GM04503 (cell line): ENCODE data around the gene MDK.

Source experiments
- DNase-seq: peaks from one replicate; pipeline ENCODE4 v3.0.0-alpha.2; 2012; ENCODE audit warnings: low read depth

The MDK gene

DNA sequence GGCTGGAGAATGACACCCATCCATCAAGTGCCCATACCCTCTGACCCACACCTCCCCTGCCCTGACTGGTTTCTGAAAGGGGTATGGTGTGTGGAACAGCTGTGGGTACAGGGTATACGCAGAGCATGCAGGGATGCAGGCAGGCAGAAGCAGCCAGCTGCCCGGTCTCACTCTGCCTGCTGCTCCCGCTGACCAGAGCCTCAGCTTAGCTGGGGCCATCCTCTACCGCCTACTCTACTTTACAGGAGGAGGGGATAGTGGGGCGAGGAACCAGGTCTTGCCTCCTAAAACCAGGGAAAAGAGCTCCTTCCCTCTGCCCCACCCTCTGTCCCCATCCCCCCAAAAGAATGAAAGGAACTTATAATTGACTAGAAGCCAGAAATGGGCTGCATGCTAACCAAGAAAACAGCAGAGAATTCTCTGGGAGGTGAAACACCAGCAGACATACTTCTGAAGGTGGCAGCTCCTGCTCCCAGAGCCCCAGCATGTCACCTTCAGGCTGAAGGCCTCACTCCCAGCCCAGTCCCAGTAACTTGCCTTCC lies 23.1 kb downstream of the MDK start:
- no peak for DNase-seq

- no peak for DNase-seq
These were observed 26.2 kb downstream of the MDK start for GRCh38 chr11:46407635-46408034.

DNA sequence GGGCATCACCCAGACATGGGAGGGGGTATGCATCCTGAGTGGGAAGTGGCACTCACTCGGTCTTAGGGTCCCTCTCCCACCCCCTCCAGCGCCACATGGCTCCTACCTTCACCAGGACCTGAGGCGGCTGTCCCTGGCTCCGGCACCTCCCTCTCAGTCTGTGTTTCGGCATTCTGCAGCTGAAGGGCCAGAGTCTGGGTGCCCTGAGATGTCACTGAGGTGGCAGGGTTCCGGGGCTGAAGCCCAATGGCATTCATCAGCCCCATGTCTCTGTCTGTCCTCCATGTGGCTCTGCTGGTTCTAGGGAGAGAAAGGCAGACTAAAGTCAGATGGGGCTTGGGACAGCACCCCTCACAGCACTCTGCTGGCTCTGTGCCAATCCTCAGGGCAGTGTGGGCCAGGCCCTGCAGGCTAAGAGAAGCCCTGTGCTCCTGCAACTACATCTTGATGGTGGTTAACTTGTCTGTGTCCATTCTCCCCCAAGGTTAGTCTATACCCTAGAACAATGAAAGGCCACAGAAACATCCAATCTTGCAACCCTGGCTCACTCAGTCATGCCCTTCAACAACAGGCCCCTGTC lies 27.0 kb downstream of the MDK start:
- no peak for DNase-seq

- no peak for DNase-seq
These were observed 28.6 kb downstream of the MDK start for GRCh38 chr11:46410021-46410420.

GRCh38 chr11:46413760-46414465 lies 32.4 kb downstream of the MDK start:
- DNase-seq = no peak

DNA sequence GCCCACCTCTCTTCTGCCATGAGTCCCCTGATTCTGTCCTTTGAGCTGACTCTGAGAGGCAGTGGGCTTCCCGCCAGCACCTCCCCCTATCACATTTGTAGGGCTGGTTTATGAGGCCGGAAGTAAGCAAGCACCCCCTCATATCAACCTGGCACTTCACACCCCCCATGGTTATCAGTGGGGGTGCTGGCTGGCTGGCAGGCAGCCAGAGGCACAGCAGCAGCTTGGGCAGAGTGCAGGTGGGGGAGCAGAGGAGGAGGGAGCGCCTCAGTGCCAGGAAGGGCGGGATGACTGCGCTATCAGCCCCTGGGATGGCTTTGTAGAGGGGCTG lies 33.0 kb downstream of the MDK start:
- no peak for DNase-seq

DNA sequence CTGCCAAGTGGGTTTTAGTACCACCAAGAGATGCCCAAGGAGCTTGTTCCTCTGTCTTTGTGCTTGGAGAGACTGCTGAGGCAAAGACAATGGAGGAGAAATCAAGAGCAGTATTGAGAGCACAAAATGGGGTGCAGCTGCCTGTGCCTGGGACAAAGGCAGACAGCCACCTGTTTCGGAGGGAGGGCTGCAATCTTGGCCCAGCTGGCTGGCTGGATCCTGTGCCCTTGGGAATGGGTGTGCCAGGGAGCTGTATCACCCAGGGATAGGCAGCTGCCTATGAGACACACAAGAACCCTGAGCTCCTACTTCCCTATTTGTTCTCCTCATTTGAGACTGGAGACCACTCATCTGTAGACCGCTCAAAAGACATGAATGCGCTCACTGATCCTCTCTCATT lies 33.4 kb downstream of the MDK start:
- no peak for DNase-seq

- no peak for DNase-seq
These were observed 36.2 kb downstream of the MDK start for GRCh38 chr11:46417711-46418110.

GRCh38 chr11:46418751-46419150 lies 37.3 kb downstream of the MDK start:
- DNase-seq = no peak

GRCh38 chr11:46420513-46420912 lies 39.0 kb downstream of the MDK start:
- DNase-seq = no peak

- no peak for DNase-seq
These were observed 39.9 kb downstream of the MDK start for GRCh38 chr11:46421257-46421880.

DNA sequence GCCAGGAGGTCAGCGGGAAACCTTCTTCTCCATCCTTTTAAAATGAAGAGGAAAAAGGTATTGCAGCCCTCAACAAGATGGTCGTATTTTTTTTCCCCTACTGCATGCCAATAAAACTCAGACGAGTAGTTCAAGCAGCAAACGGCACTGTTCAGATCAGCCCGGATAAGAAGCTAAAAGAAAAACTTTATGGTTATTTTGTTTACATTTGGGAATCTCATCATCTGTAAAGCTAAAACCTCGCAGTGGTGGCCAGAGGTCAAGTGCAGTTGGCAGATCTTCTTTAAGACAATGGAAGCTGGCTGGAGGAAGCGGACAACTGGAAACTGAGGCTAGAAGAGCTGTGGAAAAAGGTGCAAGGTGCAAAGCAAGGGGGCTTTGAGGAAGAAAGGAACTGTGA lies 41.1 kb downstream of the MDK start:
- no peak for DNase-seq

DNA sequence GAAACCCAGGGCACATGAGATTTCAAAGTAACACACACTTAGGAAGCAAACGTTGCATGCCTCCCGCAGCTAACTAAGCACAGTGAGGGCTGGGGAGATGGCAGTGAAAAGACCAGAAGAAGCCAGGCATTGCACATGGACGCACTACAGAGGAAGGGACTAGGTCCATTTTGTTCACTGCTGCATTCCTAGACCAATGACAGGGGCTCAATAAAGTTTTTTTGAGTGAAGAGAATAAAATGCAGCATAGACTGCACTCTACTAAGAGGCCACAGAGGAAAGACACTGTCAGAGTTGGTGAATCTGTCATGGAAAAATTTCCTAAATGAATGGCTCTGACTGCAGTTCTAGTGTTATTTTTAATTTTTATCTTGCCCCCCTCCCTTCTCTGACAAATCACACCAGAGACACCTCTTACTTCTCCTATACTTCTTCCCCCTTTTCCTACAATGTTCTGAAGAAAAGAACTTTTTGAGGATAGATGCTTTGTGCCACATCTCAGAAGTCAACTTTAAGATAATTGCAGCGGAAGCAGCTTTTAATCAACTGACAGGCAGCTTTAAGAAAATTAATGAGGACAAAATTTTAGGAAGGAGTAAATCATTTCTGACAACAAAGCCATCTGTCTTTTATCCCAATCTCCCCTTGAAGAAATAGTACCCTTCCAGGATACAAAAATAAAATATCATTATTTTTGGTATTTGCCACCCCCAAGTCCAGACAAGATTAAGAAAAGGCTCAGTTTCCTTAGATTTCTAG lies 44.9 kb downstream of the MDK start:
- DNase-seq = no peak

DNA sequence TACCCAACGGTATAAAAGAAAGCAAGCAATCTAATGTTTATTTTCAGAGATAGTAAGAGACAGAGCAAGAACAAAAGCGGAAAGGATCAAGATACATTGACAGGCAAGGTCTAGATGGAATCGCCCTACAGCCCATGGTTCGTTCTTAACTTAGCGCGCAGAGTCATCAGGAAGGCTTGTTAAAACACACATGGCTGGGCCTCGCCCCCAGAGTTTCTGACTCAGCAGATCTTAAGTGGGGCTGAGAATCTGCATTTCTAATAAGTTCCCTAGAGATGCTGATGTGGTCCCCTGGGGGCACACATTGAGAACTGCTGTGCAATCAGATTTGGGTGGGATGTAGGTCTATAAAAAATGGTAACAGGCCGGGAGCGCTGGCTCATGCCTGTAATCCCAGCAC lies 45.9 kb downstream of the MDK start:
- no peak for DNase-seq

GRCh38 chr11:46429717-46430116 lies 48.2 kb downstream of the MDK start:
- DNase-seq = no peak

DNA sequence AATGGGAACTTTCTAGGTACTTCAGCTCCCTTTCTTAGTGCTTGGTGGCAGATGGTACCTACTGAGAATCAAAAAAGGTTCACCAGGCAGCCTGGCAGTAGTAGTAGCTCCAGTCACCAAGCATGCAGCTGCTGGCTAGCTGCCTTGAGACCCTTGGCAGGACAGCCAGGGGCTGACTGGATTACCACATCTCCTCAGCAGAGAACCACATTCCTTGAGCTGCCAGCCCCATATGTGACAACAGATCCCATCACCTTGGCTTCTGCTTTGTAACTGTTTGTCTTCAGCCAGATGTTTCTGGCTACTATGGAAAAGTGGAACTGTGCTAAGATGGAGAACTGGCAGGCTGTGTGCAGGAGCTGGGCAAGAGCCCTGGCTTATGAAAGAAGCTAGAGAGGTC lies 49.7 kb downstream of the MDK start:
- no peak for DNase-seq
